Gastroesophageal sphincter (tissue), 3 donors: ENCODE measurements around the gene DKKL1.

Experiments used
- CTCF ChIP-seq, 4 experiments: fragments of 200-600 bp in 2 of 4; fragments of 450-650 bp in 2 of 4; sonication (generic) in 1 of 4; IDR thresholded peaks; one replicate each; pipeline ENCODE4 v1.5.1; 2017 to 2019; ENCODE audit warnings: antibody characterized with exemption in 4 of 4, mild to moderate bottlenecking in 2 of 4, moderate library complexity in 2 of 4
- POLR2A ChIP-seq, 2 donors: fragments of 450-650 bp; IDR thresholded peaks; one replicate each; pipeline ENCODE4 v1.6.1; 2017; ENCODE audit warnings: antibody characterized with exemption in 2 of 2, mild to moderate bottlenecking in 2 of 2, moderate library complexity in 1 of 2
- POLR2AphosphoS5 ChIP-seq: sonication (generic); formaldehyde crosslinking; IDR thresholded peaks from one replicate; pipeline ENCODE4 v1.6.1; 2017; ENCODE audit warnings: antibody characterized with exemption

- TF ChIP-seq POLR2A (IDR thresholded peaks at IDR 0.05), result no peak
- no peak for TF ChIP-seq CTCF (IDR thresholded peaks at IDR 0.05)
- TF ChIP-seq POLR2AphosphoS5, result no peak
Measured at GRCh38 chr19:49333418-49333805, 30.3 kb upstream of the DKKL1 start.
